GM12878 (cell line): Measurements from ENCODE around the gene GPC5. TPM values are rescaled to one million over a fixed set of nuclear protein-coding genes. Genes with fewer than 3 reads are reported as not detected.

ENCODE experiments used
- ATAC-seq: fragments of 200-7000 bp; cut with Tn5 transposase; 3 replicates; pipeline ENCODE4 v1.9.1; 2020; ENCODE audit warnings: mild to moderate bottlenecking, moderate library complexity
- BruUV-seq: library from RNA; stranded (reverse); fragments of 400-500 nt; replicated peaks from 2 replicates; lab custom pipeline; 2021; lab: Mats Ljungman, UMichigan
- CTCF ChIA-PET: fragments of 300-600 bp; sonication (Branson Sonifier 250); formaldehyde crosslinking; extraction: SDS; loops from one replicate; lab custom pipeline; 2021; ENCODE audit warnings: inconsistent platforms; lab: Yijun Ruan, JAX
- POLR2A ChIA-PET: fragments of 350-600 bp; formaldehyde crosslinking; extraction: SDS; loops from one replicate; lab custom pipeline; 2021; ENCODE audit warnings: inconsistent platforms; lab: Charles Lee
- RAD21 ChIA-PET: fragments of 300-600 bp; sonication (Branson Sonifier 250); formaldehyde crosslinking; loops from one replicate; lab custom pipeline; 2023; ENCODE audit warnings: antibody characterized with exemption; ENCODE audit not compliant: unreplicated experiment; lab: Charles Lee
- SMC1A ChIA-PET: fragments of 300-600 bp; sonication (Branson Sonifier 250); formaldehyde crosslinking; loops from one replicate; lab custom pipeline; 2023; ENCODE audit not compliant: unreplicated experiment, uncharacterized antibody; lab: Charles Lee
- DNase-seq: peaks from one replicate; pipeline ENCODE4 v3.0.0-alpha.2; 2011; ENCODE audit warnings: low read depth, low spot score
- FAIRE-seq: peaks from 3 replicates; lab custom pipeline; 2011; peaks lifted over from hg19 to GRCh38; lab: Jason Lieb, UNC
- H2AFZ ChIP-seq: 2 replicates; pipeline ENCODE4 v1.6.0; 2011; ENCODE audit warnings: low read depth, low read length, control low read depth; ENCODE audit not compliant: control insufficient read depth
- H3K27ac ChIP-seq: 2 replicates; pipeline ENCODE4 v1.5.1; 2011; ENCODE audit warnings: control low read depth; ENCODE audit not compliant: control insufficient read depth, insufficient read depth
- H3K27me3 ChIP-seq, 2 experiments: replicated peaks in 1 of 2; 2 replicates each; pipeline versions ENCODE4 v1.6.0 to v1.6.1; 2011; ENCODE audit warnings: low read length in 1 of 2; ENCODE audit not compliant: control insufficient read depth in 2 of 2, insufficient read depth in 2 of 2
- H3K36me3 ChIP-seq, 2 experiments: 2 replicates each; pipeline ENCODE4 v1.5.1; 2011; ENCODE audit warnings: low read length in 1 of 2; ENCODE audit not compliant: control insufficient read depth in 2 of 2, insufficient read depth in 2 of 2
- H3K4me1 ChIP-seq: 2 replicates; pipeline ENCODE4 v1.6.1; 2011; ENCODE audit warnings: mild to moderate bottlenecking, low read length, moderate library complexity, mixed read lengths; ENCODE audit not compliant: control insufficient read depth, insufficient read depth
- H3K4me2 ChIP-seq: 2 replicates; pipeline ENCODE4 v1.6.0; 2011; ENCODE audit warnings: control low read depth; ENCODE audit not compliant: control insufficient read depth, insufficient read depth
- H3K4me3 ChIP-seq: fragments of 200-600 bp; sonication (generic); 2 replicates; pipeline ENCODE4 v1.5.1; 2016
- H3K79me2 ChIP-seq: 2 replicates; pipeline ENCODE4 v1.6.0; 2011; ENCODE audit warnings: low read length; ENCODE audit not compliant: control insufficient read depth, insufficient read depth
- H3K9ac ChIP-seq: 2 replicates; pipeline ENCODE4 v1.8.0; 2011; ENCODE audit warnings: low read length, control low read depth, mixed read lengths; ENCODE audit not compliant: control insufficient read depth, insufficient read depth
- H3K9me3 ChIP-seq: replicated peaks from 3 replicates; pipeline ENCODE4 v1.5.1; 2011; ENCODE audit warnings: mild to moderate bottlenecking, low read length; ENCODE audit not compliant: control insufficient read depth, insufficient read depth
- H4K20me1 ChIP-seq: 2 replicates; pipeline ENCODE4 v1.6.0; 2011; ENCODE audit not compliant: control insufficient read depth, insufficient read depth
- CHD1 ChIP-seq: IDR thresholded peaks from 2 replicates; pipeline ENCODE4 v1.6.1; 2012; ENCODE audit warnings: low read depth, low read length, improper control_type of control experiment
- CTCF ChIP-seq, 3 experiments: IDR thresholded peaks in 2 of 3; conservative IDR thresholded peaks in 1 of 3; 2 replicates each; pipeline ENCODE4 v1.5.1; 2011; ENCODE audit warnings: low read depth in 3 of 3, low read length in 3 of 3, mild to moderate bottlenecking in 3 of 3, control low read depth in 2 of 3, moderate library complexity in 2 of 3, inconsistent platforms in 1 of 3, mixed read lengths in 1 of 3; ENCODE audit not compliant: control insufficient read depth in 2 of 3, insufficient read depth in 1 of 3; ENCODE audit errors: extremely low read depth in 1 of 3
- JUNB ChIP-seq: IDR thresholded peaks from 2 replicates; pipeline ENCODE4 v1.6.1; 2016; ENCODE audit warnings: antibody characterized with exemption, mild to moderate bottlenecking
- MLLT1 ChIP-seq: fragments of 450-650 bp; IDR thresholded peaks from 2 replicates; pipeline ENCODE4 v1.6.1; 2016; ENCODE audit warnings: mild to moderate bottlenecking
- MYC ChIP-seq: IDR thresholded peaks from 2 replicates; pipeline ENCODE4 v1.6.1; 2011; ENCODE audit warnings: mild to moderate bottlenecking, low read length, moderate library complexity, inconsistent platforms; ENCODE audit not compliant: insufficient read depth, insufficient replicate concordance, insufficient read length, severe bottlenecking
- NR2C2 ChIP-seq: IDR thresholded peaks from 2 replicates; pipeline ENCODE4 v1.6.1; 2011; ENCODE audit warnings: borderline replicate concordance, low read depth; ENCODE audit not compliant: control insufficient read depth, insufficient read length
- RB1 ChIP-seq: fragments of 450-650 bp; formaldehyde crosslinking; IDR thresholded peaks from 2 replicates; pipeline ENCODE4 v1.6.1; 2017; ENCODE audit warnings: mild to moderate bottlenecking, borderline replicate concordance
- RBBP5 ChIP-seq: fragments of 200-600 bp; sonication (generic); conservative IDR thresholded peaks from 2 replicates; pipeline ENCODE4 v1.6.1; 2016
- SKIL ChIP-seq: fragments of 450-650 bp; IDR thresholded peaks from 2 replicates; pipeline ENCODE4 v1.6.1; 2017; ENCODE audit warnings: mild to moderate bottlenecking, low read depth, inconsistent platforms; ENCODE audit not compliant: poor library complexity, severe bottlenecking
- SMC3 ChIP-seq: IDR thresholded peaks from 2 replicates; pipeline ENCODE4 v1.6.1; 2011; ENCODE audit warnings: low read length, improper control_type of control experiment, borderline replicate concordance
- USF2 ChIP-seq: IDR thresholded peaks from 2 replicates; pipeline ENCODE4 v1.6.1; 2011; ENCODE audit warnings: low read depth, low read length, improper control_type of control experiment, borderline replicate concordance
- WGBS: methylation state at CpG from one replicate; pipeline ENCODE4 v1.1.6; 2016; ENCODE audit warnings: low lambda C conversion rate; ENCODE audit not compliant: insufficient replicate concordance, insufficient coverage; ENCODE audit errors: missing lambda C conversion rate; 5-methylcytosine and 5-hydroxymethylcytosine counted together
- in situ Hi-C: fragments of 300-500 bp; cut with MboI; formaldehyde crosslinking; loops from 9 replicates; pipeline ENCODE4 v1.14.3; 2018; ENCODE audit warnings: mixed read lengths
- intact Hi-C: fragments of 100-400 bp; cut with micrococcal nuclease; formaldehyde crosslinking; loops from one replicate; pipeline ENCODE4 v1.14.2; 2022; ENCODE audit not compliant: unreplicated experiment
- polyA plus RNA-seq, 11 experiments: library from polyadenylated mRNA; depleted of rRNA in 4 of 11; unstranded in 6 of 11; stranded (reverse) in 5 of 11; fragments of >200 nt; fragmentation: Nextera tagmentation in 4 of 11; fragmentation: Illumina TruSeq in 1 of 11; extraction: Ambion mirVana in 4 of 11; extraction: Trizol in 1 of 11; gene quantifications; 1 replicate in 1 of 11; 2 replicates in 10 of 11; pipeline versions ENCODE4 v1.2.1 to v1.2.3, GENCODE V29; 2011 to 2016; ENCODE audit warnings: inconsistent platforms in 2 of 11, missing spikeins in 2 of 11, low read depth in 1 of 11
- total RNA-seq, 4 experiments: library from RNA; depleted of rRNA in 3 of 4; stranded (reverse); fragments of >200 nt in 3 of 4; fragmentation: Illumina TruSeq in 1 of 4; extraction: Trizol in 1 of 4; gene quantifications; 2 replicates each; pipeline versions ENCODE4 v1.2.1 to v1.2.3, GENCODE V29; 2013 to 2021

GPC5 gene
- total and polyA plus RNA-seq, 10 of the 15 experiments (the other 5 are each of a cell fraction or from before 2014, with no cell fraction given), result 0.05 to 0.87 (median 0.44) TPM; not detected in 1

GRCh38 chr13:92297971-92298942 is 899.8 kb downstream of the GPC5 start:
- BruUV-seq, result no TSS peak
- H3K9ac ChIP-seq, result no peak overlapping the region
- H3K79me2 ChIP-seq, result no peaks in the 10 kb centered on the region
- no peak for FAIRE-seq
- SMC1A ChIA-PET, result no interaction called here
- H3K36me3 ChIP-seq, result no peaks in the 10 kb centered on the region
- H3K27ac ChIP-seq, result no peak overlapping the region
- 40% methylated on average over 22 of the region's 22 CpGs for WGBS
- H3K27me3 ChIP-seq, result no peaks in the 10 kb centered on the region
- intact Hi-C loops, result no loop called here
- H3K9me3 ChIP-seq, result no peaks in the 10 kb centered on the region
- POLR2A ChIA-PET, result no interaction called here
- RAD21 ChIA-PET, result interaction anchor here (0.5 kb wide), 1 partner anchor 415 kb away, joined by 3 read pairs; no protein-coding TSS in a partner anchor
- H3K4me2 ChIP-seq, result no peak overlapping the region
- H4K20me1 ChIP-seq, result no peaks in the 10 kb centered on the region
- CTCF ChIA-PET, result no interaction called here
- no peak for ATAC-seq
- DNase-seq, result no peak
- H2AFZ ChIP-seq, result no peak overlapping the region
- no peak overlapping the region for H3K4me3 ChIP-seq
- in situ Hi-C loops, result no loop called here
- H3K4me1 ChIP-seq, result no peaks in the 10 kb centered on the region
- no peak for TF ChIP-seq SKIL
- no peak for TF ChIP-seq CTCF (IDR thresholded peaks at IDR 0.05 in 2 of 3, conservative IDR thresholded peaks at IDR 0.05 in 1 of 3; ENCODE audit: control insufficient read depth in 2 of 3, extremely low read depth in 1 of 3, insufficient read depth in 1 of 3, low read depth in 3 of 3, low read length in 3 of 3)
- TF ChIP-seq RB1, result no peak
- TF ChIP-seq CHD1, result no peak
- TF ChIP-seq USF2, result no peak
- TF ChIP-seq JUNB, result no peak
- TF ChIP-seq NR2C2, result no peak
- no peak for TF ChIP-seq MYC
- no peak for TF ChIP-seq SMC3
- TF ChIP-seq MLLT1, result no peak
- TF ChIP-seq RBBP5, result no peak
